Type B pancreatic cell (in vitro differentiated cells): ENCODE results near the gene HDDC2. TPM values are rescaled to one million over a fixed set of nuclear protein-coding genes. Genes with fewer than 3 reads are reported as not detected.

ENCODE experiments used
- DNase-seq: peaks from one replicate; pipeline ENCODE4 v3.0.0; 2021; ENCODE audit warnings: mixed read lengths; ENCODE audit not compliant: unreplicated experiment; ENCODE audit errors: extremely low spot score
- H3K27ac Mint-ChIP-seq: 2 replicates; pipeline ENCODE4 v1.8.0; 2021; ENCODE audit warnings: mild to moderate bottlenecking, mixed read lengths
- H3K27me3 Mint-ChIP-seq: 2 replicates; pipeline ENCODE4 v1.8.0; 2021; ENCODE audit warnings: mixed read lengths
- H3K36me3 Mint-ChIP-seq: 2 replicates; pipeline ENCODE4 v1.8.0; 2021; ENCODE audit warnings: mixed read lengths
- H3K4me1 Mint-ChIP-seq: one replicate; pipeline ENCODE4 v1.8.0; 2021; ENCODE audit warnings: mixed read lengths; ENCODE audit not compliant: unreplicated experiment
- H3K4me3 Mint-ChIP-seq: 2 replicates; pipeline ENCODE4 v1.8.0; 2021; ENCODE audit warnings: mild to moderate bottlenecking, mixed read lengths
- H3K9me3 Mint-ChIP-seq: 2 replicates; pipeline ENCODE4 v1.8.0; 2021; ENCODE audit warnings: mixed read lengths
- CTCF ChIP-seq: fragments of 200-600 bp; sonication (generic); conservative IDR thresholded peaks from 2 replicates; pipeline ENCODE4 v1.5.0; 2021; ENCODE audit warnings: antibody characterized with exemption, mild to moderate bottlenecking
- total RNA-seq: library from RNA; stranded (reverse); gene quantifications from 2 replicates; pipeline ENCODE4 v1.2.1, GENCODE V29; 2021; ENCODE audit warnings: low replicate concordance

HDDC2 gene
- total RNA-seq, 1 donor from 2014 or later = 90.0 TPM

GRCh38 chr6:125304970-125305660 lies 3.3 kb upstream of the HDDC2 start:
- Mint-ChIP-seq H3K9me3 (peaks cover 13% of the 10 kb centered on the region), H3K4me3 (no peak overlapping the region), H3K27me3 (no peaks in the 10 kb centered on the region), H3K27ac (no peak overlapping the region), H3K36me3 (peaks cover 6% of the 10 kb centered on the region), H3K4me1 (peaks cover 16% of the 10 kb centered on the region)
- no peak for DNase-seq
- peak; percentile 34 for TF ChIP-seq CTCF

- Mint-ChIP-seq H3K4me1 (peaks cover 26% of the 10 kb centered on the region), H3K27ac (no peak overlapping the region), H3K4me3 (peak overlapping the region; percentile 82), H3K27me3 (no peaks in the 10 kb centered on the region), H3K9me3 (peaks cover 13% of the 10 kb centered on the region), H3K36me3 (peaks cover 18% of the 10 kb centered on the region)
- TF ChIP-seq CTCF = no peak
- DNase-seq = no peak
Observed at GRCh38 chr6:125303512-125303854, 1.7 kb upstream of the HDDC2 start.

- no peak for DNase-seq
- peaks cover 30% of the 10 kb centered on the region for H3K4me1 Mint-ChIP-seq
- peaks cover 13% of the 10 kb centered on the region for H3K9me3 Mint-ChIP-seq
- no peaks in the 10 kb centered on the region for H3K27me3 Mint-ChIP-seq
- TF ChIP-seq CTCF = no peak
- H3K36me3 Mint-ChIP-seq = peaks cover 22% of the 10 kb centered on the region
- H3K27ac Mint-ChIP-seq = peak overlapping the region; percentile 62
- H3K4me3 Mint-ChIP-seq = peak overlapping the region; percentile 82
Observed at GRCh38 chr6:125302840-125303511, 1.2 kb upstream of the HDDC2 start.

- no peak for DNase-seq
- Mint-ChIP-seq H3K4me3 (peak overlapping the region; percentile 93), H3K4me1 (peaks cover 25% of the 10 kb centered on the region), H3K27me3 (no peaks in the 10 kb centered on the region), H3K36me3 (peaks cover 37% of the 10 kb centered on the region), H3K27ac (peak overlapping the region; percentile 87), H3K9me3 (peaks cover 13% of the 10 kb centered on the region)
- no peak for TF ChIP-seq CTCF
Observed at GRCh38 chr6:125300992-125301434, 754 bp downstream of the HDDC2 start.

- no peak for TF ChIP-seq CTCF
- Mint-ChIP-seq H3K4me1 (peaks cover 33% of the 10 kb centered on the region), H3K27me3 (no peaks in the 10 kb centered on the region), H3K4me3 (peak overlapping the region; percentile 93), H3K36me3 (peaks cover 47% of the 10 kb centered on the region), H3K9me3 (peaks cover 5% of the 10 kb centered on the region), H3K27ac (no peak overlapping the region)
- DNase-seq = no peak
Observed at GRCh38 chr6:125299257-125299656, 2.5 kb downstream of the HDDC2 start.
